Measurements from ENCODE around the gene SPACA4. TPM values are rescaled to one million over a fixed set of nuclear protein-coding genes. Genes with fewer than 3 reads are reported as not detected.

SPACA4 gene
- polyA plus RNA-seq, 3 donors: not detected

DNA sequence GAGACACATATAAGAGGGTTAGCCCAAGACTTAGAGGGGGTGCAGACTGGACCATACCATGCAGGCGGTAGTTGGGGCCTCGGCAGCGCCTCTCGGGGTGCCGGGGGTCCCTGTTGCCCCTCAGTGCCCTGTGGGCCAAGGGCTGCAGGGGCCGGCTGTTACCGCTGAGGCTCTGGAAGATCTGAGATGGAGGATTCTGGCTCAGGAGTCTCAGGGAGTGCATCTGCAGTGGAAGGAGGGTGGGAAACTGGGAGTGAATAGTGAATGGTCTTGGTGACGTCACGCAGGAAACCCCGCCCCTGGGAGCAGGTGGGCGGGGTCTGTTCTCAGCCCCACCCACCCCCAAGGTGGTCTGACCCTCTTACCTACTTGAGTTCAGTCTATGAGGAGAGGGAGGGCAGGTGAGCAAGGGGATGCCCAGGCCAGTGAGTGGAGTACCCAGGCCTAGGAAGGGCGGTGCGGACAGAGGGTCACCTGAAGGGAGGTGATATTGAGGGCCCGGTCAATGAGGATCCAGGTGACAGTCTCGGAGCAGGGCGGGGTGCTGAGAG is 32.4 kb downstream of the SPACA4 start:
- Mint-ChIP-seq H3K9me3 (peaks cover 0 to 3% (median 1%) of the 10 kb centered on the region in 7 donors), H3K27me3 (ENCODE audit: low read depth in 3 of 3) (peaks cover 3 to 11% (median 9%) of the 10 kb centered on the region in 3 donors), H3K4me1 (peaks cover 35% of the 10 kb centered on the region), H3K36me3 (peaks cover 3 to 5% of the 10 kb centered on the region in 2 donors), H3K4me3 (peak overlapping the region; percentile 98 to 99), H3K27ac (peak overlapping the region; percentile 96 to 99 (median 99))
- no peaks in the 10 kb centered on the region for H3K27me3 ChIP-seq (ENCODE audit: control insufficient read depth in 2 of 2, insufficient read depth in 2 of 2, low read length in 2 of 2)
- peaks cover 7% of the 10 kb centered on the region for H4K20me1 ChIP-seq (ENCODE audit: insufficient read depth, low read length)
- TF ChIP-seq CTCF (IDR thresholded peaks at IDR 0.05): no peak
- no peak for DNase-seq
- H3K9ac ChIP-seq (ENCODE audit: insufficient read depth, low read length, poor library complexity, severe bottlenecking): peak overlapping the region; percentile 84
- intact Hi-C loops (cut with micrococcal nuclease): loop anchor here (5.0 to 10.0 kb wide), 3 partner anchors 314 to 328 kb away; partner anchors contain the start of genes FTL (in 2 of the 2) and EMP3 (in 1 of the 2)
- 100% methylated on average over 10 of the region's 16 CpGs for WGBS (ENCODE audit: insufficient coverage)
- H2AFZ ChIP-seq (ENCODE audit: insufficient read depth, low read depth, low read length, poor library complexity, severe bottlenecking): peak overlapping the region; percentile 77
- peak overlapping the region; percentile 70 to 86 (median 84) for H3K4me3 ChIP-seq (replicated peaks in 1 of 3; ENCODE audit: low read depth in 2 of 3, low read length in 3 of 3)
- H3K79me2 ChIP-seq (ENCODE audit: insufficient read depth, low read length): peaks cover 32% of the 10 kb centered on the region
- H3K27ac ChIP-seq (ENCODE audit: low read depth in 1 of 2, low read length in 2 of 2): peak overlapping the region; percentile 95 to 96
- H3K4me2 ChIP-seq (replicated peaks; ENCODE audit: extremely low read depth, low read length, poor library complexity, severe bottlenecking): peak overlapping the region; percentile 93
- peaks cover 32 to 59% of the 10 kb centered on the region in 2 donors for H3K4me1 ChIP-seq (ENCODE audit: control insufficient read depth in 1 of 2, insufficient read depth in 2 of 2, low read length in 2 of 2)
- H3K9me3 ChIP-seq (replicated peaks in 1 of 2; ENCODE audit: control insufficient read depth in 1 of 2, insufficient read depth in 1 of 2, low read length in 2 of 2): no peaks in the 10 kb centered on the region
- H3K36me3 ChIP-seq (replicated peaks in 1 of 2; ENCODE audit: control insufficient read depth in 1 of 2, insufficient read depth in 2 of 2, low read length in 2 of 2): no peaks in the 10 kb centered on the region

DNA sequence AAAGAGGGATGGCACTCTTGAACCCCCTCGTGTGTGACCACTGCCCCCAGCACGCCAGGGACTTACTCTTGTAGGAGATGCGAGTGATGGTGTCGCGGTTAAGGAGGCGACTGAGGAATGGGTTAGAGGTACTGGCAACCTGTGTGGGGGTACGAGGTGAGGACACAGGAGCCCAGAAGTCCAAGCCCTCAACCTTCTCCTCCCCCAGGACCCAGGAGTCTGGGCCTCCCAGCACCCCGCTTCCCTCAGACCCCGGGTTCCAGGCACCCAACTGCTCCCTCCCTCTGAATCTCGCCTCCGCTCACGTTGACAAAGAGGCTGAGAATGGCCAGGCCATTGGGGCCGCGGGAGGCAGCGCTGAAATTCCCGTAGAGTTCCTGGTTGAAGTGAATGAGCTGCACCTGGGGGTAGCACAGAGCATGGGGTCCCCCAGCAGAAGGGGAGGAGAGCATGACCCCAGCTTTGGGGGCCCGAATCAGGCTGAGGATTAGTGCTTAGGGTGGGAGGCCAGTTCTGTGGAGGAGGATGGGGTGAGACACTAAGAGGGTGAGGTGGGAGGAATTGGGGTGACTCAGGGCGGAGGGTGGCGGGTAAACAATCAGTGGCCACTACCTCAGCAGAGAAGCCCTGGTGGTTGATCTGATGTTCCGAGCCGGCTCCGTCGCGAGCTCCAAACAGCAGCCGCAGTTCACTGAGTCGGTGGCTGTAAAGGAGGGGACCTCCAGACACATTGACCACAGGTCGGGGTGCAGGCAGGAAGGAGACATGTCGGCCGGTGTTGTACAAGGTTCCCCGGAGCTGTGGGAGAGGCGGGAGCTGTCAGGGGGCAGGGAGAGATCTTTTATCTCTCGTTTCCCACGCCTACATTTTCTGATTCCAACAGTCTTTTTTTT is 33.2 kb downstream of the SPACA4 start:
- intact Hi-C loops (cut with micrococcal nuclease): loop anchor here (5.0 to 10.0 kb wide), 6 partner anchors 38 to 328 kb away; partner anchors contain the start of genes FTL (in 2 of the 2), EMP3 (in 1 of the 2), HSD17B14 (in 1 of the 2) and MAMSTR (in 1 of the 2)
- peaks cover 24 to 54% of the 10 kb centered on the region in 2 donors for H3K4me1 ChIP-seq (ENCODE audit: control insufficient read depth in 1 of 2, insufficient read depth in 2 of 2, low read length in 2 of 2)
- no peak overlapping the region for H3K9ac ChIP-seq (ENCODE audit: insufficient read depth, low read length, poor library complexity, severe bottlenecking)
- H3K4me3 Mint-ChIP-seq: peak overlapping the region; percentile 59 to 73
- H3K9me3 Mint-ChIP-seq: peaks cover 0 to 3% (median 2%) of the 10 kb centered on the region in 7 donors
- H3K36me3 ChIP-seq (replicated peaks in 1 of 2; ENCODE audit: control insufficient read depth in 1 of 2, insufficient read depth in 2 of 2, low read length in 2 of 2): no peaks in the 10 kb centered on the region
- no peak overlapping the region for H2AFZ ChIP-seq (ENCODE audit: insufficient read depth, low read depth, low read length, poor library complexity, severe bottlenecking)
- WGBS (ENCODE audit: insufficient coverage): 91% methylated on average over 16 of the region's 33 CpGs
- TF ChIP-seq CTCF (IDR thresholded peaks at IDR 0.05): no peak
- peaks cover 27% of the 10 kb centered on the region for H3K79me2 ChIP-seq (ENCODE audit: insufficient read depth, low read length)
- H3K4me1 Mint-ChIP-seq: peaks cover 34% of the 10 kb centered on the region
- H4K20me1 ChIP-seq (ENCODE audit: insufficient read depth, low read length): peaks cover 4% of the 10 kb centered on the region
- H3K27me3 Mint-ChIP-seq (ENCODE audit: low read depth in 3 of 3): peaks cover 3 to 12% (median 11%) of the 10 kb centered on the region in 3 donors
- no peaks in the 10 kb centered on the region for H3K9me3 ChIP-seq (replicated peaks in 1 of 2; ENCODE audit: control insufficient read depth in 1 of 2, insufficient read depth in 1 of 2, low read length in 2 of 2)
- peaks cover 3 to 5% of the 10 kb centered on the region in 2 donors for H3K36me3 Mint-ChIP-seq
- H3K27ac Mint-ChIP-seq: peak overlapping the region in 6 of 7 donors; percentile 53 to 99 (median 97)
- H3K27me3 ChIP-seq (ENCODE audit: control insufficient read depth in 2 of 2, insufficient read depth in 2 of 2, low read length in 2 of 2): no peaks in the 10 kb centered on the region
- H3K4me3 ChIP-seq (replicated peaks in 1 of 3; ENCODE audit: low read depth in 2 of 3, low read length in 3 of 3): no peak overlapping the region
- no peak overlapping the region for H3K4me2 ChIP-seq (replicated peaks; ENCODE audit: extremely low read depth, low read length, poor library complexity, severe bottlenecking)
- H3K27ac ChIP-seq (ENCODE audit: low read depth in 1 of 2, low read length in 2 of 2): peak overlapping the region; percentile 95 to 96
- peak in 1 of 3 donors; percentile 16 for DNase-seq
